Prostate gland (tissue), 2 donors: ENCODE results near the gene TBC1D7.

Source experiments
- CTCF ChIP-seq, 4 experiments: fragments of 200-600 bp in 2 of 4; fragments of 450-650 bp in 2 of 4; sonication (generic) in 2 of 4; IDR thresholded peaks; 1 replicate in 3 of 4; 2 replicates in 1 of 4; pipeline ENCODE4 v1.5.1; 2016 to 2019; ENCODE audit warnings: antibody characterized with exemption in 4 of 4, mild to moderate bottlenecking in 2 of 4, moderate library complexity in 2 of 4
- POLR2AphosphoS5 ChIP-seq: sonication (generic); formaldehyde crosslinking; IDR thresholded peaks from one replicate; pipeline ENCODE4 v1.6.1; 2017; ENCODE audit warnings: antibody characterized with exemption

DNA sequence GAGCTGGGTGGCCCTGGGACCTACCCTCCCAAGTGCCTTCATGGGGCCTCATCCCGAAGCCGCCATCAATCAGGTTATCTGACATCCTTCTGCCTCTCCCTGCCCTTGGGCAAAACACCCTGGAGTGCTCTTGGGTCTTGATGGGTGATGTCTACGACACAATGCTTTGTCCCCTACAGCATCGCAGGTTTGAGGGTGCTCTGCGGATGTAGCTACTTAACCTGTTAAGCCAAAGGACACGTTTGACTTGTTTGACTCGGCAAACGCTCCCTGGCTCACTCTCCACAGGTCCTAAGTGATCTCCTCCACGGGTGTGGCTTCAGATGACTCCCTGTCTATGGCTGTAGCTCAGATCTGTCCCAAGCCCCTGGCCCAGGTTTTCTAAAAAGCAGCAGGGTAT is 35.6 kb downstream of the TBC1D7 start:
- no peak for TF ChIP-seq POLR2AphosphoS5
- no peak for TF ChIP-seq CTCF (IDR thresholded peaks at IDR 0.05)
